GM12891 (cell line): ENCODE data around the gene ZBTB7B.
"Not testable (repeated sequence)": the region's sequence is repeated elsewhere in the genome, so short reads cannot be mapped to it uniquely, and the experiment has no call there.

Experiments
- DNase-seq: peaks from one replicate; pipeline ENCODE4 v3.0.0; 2011; ENCODE audit warnings: low spot score; ENCODE audit not compliant: insufficient read length
- FAIRE-seq: peaks from 2 replicates; lab custom pipeline; 2011; peaks lifted over from hg19 to GRCh38; lab: Jason Lieb, UNC
- PAX5 ChIP-seq: IDR thresholded peaks from 2 replicates; pipeline ENCODE4 v1.6.1; 2011; ENCODE audit warnings: low read length, moderate library complexity, mild to moderate bottlenecking; ENCODE audit not compliant: insufficient read depth, severe bottlenecking
- POLR2A ChIP-seq: IDR thresholded peaks from 2 replicates; pipeline ENCODE4 v1.6.1; 2011; ENCODE audit warnings: low read depth, low read length, control low read depth
- POLR2AphosphoS5 ChIP-seq: IDR thresholded peaks from 2 replicates; pipeline ENCODE4 v1.6.1; 2011; ENCODE audit warnings: low read depth, low read length, control low read depth
- POU2F2 ChIP-seq: IDR thresholded peaks from 2 replicates; pipeline ENCODE4 v1.6.1; 2011; ENCODE audit warnings: low read depth, mild to moderate bottlenecking, control low read depth, low read length, moderate library complexity
- SPI1 ChIP-seq: IDR thresholded peaks from 2 replicates; pipeline ENCODE4 v1.6.1; 2011; ENCODE audit warnings: low read depth, low read length, control low read depth
- TAF1 ChIP-seq: IDR thresholded peaks from 2 replicates; pipeline ENCODE4 v1.6.1; 2011; ENCODE audit warnings: low read depth, low read length, control low read depth

Gene ZBTB7B

DNA sequence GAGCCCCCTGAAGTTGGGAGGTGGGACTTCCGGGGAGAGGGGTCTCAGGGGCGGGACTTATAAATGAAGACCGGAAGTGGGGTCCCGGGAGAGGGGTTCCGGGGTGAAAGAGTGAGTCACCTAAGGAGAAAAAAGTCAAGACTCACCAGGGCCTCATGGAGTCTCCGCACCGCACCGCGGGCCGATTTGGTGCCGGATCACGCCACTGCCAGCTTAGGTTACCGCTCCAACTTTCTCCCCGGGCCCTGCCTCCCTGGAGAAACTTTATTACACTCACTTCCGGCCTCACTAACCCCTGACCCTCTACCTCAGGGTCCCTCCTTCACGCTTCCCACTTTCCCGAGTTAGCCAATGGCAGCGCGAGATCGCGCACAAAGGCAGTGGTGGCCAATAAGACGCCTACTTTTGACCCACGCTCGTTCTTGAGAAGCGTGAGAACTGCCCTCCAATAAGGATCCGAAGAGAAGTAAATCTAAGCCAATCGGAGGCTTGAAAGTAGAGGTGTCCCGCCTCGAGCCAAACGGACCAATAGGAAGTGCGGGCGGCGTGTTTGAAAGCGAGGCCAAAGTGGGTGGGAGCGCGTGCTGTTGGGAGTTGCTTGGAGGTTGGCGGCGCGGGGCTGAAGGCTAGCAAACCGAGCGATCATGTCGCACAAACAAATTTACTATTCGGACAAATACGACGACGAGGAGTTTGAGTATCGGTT lies 28.3 kb upstream of the ZBTB7B start, which contains the start of gene CKS1B:
TSS of gene CKS1B (plus strand) at position 580 of the 706 bp plus-strand sequence. CDS start at position 645, 65 bp downstream.
- TF ChIP-seq PAX5 = no peak
- peak; percentile 80 for TF ChIP-seq POLR2AphosphoS5
- TF ChIP-seq SPI1 = 0 out of 2 replicates have a peak, but pooled peaks have one; percentile 7
- peak; percentile 62 for TF ChIP-seq POLR2A
- DNase-seq (peak; percentile 81), FAIRE-seq (no peak)

DNA sequence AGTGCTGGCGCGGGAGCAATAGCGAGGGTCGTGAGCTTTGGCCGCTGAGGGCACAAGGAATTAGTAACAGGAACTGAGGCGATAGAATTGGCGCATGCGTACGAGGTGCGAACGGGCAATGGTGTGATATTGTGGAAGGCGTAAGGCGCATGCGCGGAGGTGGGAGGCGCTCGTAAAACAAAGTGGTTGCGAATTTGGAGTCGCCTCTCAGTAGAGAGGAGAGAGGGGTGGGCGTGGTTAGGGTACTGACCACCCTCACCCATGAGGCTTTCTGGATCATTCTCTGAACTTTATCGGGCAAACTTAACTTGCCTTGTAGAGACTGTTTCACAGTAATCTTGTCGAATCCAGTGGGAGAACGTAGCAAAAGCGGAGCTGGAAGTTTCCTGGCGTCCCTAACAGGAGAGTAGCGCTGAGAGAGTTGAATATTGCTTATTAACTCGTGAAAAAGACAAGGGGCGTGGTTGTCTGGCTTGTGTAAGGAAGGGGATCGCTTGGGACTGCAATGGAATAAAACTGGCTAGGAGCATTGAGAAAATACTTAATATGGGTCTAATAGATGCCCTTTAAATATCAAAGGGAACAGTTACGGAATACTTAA lies 27.7 kb upstream of the ZBTB7B start:
- DNase-seq (peak; percentile 68), FAIRE-seq (peak; percentile 97)
- TF ChIP-seq POLR2A = peak; percentile 66
- TF ChIP-seq TAF1 = peak; percentile 58; the same call in 1 of the 2 replicates
- TF ChIP-seq POLR2AphosphoS5 = peak; percentile 62
- no peak for TF ChIP-seq PAX5
- peak; percentile 64 for TF ChIP-seq SPI1

DNA sequence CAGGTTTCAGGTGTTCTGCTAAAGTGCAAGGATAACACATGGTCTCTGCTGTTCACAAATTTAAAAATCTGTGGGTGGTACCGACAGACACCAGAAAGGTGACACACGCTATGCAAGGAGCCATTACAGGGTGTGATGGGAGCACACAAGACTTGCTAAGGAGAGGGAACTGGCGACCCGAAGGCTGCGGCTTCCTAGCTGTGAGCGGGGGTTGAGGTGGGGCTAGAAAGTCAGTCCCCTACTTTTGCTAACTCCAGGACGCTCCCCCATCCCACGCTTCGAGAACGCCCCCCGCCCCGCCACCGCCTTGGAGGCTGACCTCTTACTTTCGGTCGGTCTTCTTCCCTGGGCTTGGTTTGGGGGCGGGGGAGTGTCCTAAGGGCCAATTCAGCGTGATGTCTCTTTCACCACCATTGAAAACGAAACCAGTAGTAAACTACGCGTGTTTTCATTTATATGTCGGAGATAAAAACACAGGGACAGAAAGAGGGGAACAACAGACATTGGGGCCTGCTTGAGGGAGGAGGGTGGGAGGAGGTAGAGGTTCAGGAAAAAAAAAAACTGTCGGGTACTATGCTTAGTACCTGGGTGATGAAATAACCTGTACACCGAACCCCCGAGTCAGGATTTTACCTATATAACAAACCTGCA lies 27.1 kb upstream of the ZBTB7B start:
- peak; percentile 66 for FAIRE-seq
- no peak for TF ChIP-seq POLR2AphosphoS5
- TF ChIP-seq POLR2A = 0 out of 2 replicates have a peak, but pooled peaks have one; percentile 31
- no peak for TF ChIP-seq TAF1
- TF ChIP-seq SPI1 = no peak
- no peak for TF ChIP-seq PAX5
- TF ChIP-seq POU2F2 = peak; percentile 30; the same call in 1 of the 2 replicates

DNA sequence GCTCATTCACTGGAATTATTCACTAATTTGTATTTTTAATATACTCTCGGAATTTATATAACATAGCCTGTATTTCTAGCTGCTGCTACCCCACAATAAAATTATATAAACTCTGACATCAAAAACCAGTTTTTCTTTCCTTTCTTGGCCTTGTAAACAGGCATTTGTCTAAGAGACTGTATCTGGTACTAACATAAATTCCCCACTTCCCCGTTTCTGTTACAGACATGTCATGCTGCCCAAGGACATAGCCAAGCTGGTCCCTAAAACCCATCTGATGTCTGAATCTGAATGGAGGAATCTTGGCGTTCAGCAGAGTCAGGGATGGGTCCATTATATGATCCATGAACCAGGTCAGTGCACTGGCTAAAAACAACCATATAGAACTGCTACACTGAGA lies 24.8 kb upstream of the ZBTB7B start:
- TF ChIP-seq SPI1 = peak; percentile 50
- FAIRE-seq, DNase-seq: not testable (repeated sequence)

More for the DNA sequence above, 27.1 kb upstream of the ZBTB7B start:
- no peak for DNase-seq

DNA sequence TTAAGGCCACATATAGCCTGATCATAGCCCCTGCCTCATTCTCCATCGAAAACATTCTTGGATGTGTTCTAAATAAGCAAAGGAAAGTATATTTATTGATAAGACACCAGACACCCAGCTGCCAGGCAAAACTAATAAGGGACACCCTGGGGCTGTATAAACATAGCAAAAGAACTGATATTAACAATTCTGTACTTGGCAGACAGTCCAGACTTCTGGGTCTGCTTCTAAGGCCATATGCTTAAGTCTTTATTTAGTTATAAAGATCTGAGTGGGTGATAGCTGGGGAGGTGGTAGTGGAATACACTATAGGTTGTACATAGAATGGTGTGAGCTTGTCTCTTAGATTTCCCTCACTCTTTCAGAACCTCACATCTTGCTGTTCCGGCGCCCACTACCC lies 24.2 kb upstream of the ZBTB7B start:
- FAIRE-seq (no peak), DNase-seq (no peak)
- no peak for TF ChIP-seq PAX5
- TF ChIP-seq SPI1 = no peak
- no peak for TF ChIP-seq POU2F2
- no peak for TF ChIP-seq POLR2AphosphoS5
- TF ChIP-seq TAF1 = no peak
- TF ChIP-seq POLR2A = no peak

DNA sequence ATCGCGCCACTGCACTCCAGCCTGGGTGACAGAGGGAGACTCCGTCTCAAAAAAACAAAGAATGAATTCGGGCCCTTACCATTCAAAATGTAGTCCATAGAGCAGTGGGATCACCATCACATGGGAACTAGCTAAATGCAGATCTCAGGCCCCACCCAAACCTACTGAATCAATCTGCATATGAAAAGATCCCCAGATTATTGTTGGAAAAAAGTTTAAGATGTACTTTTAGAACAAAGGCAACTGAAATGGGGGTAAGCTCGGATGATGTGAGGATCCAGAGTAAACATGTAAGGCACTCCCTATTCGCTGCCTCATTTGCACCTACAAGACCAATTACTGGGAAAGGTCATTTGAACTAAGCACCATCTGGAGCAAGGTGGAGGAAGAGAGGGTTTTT lies 20.3 kb upstream of the ZBTB7B start:
- DNase-seq (no peak), FAIRE-seq (no peak)
- TF ChIP-seq POLR2AphosphoS5 (no peak), TAF1 (no peak), POU2F2 (no peak), SPI1 (no peak), PAX5 (no peak), POLR2A (no peak)

DNA sequence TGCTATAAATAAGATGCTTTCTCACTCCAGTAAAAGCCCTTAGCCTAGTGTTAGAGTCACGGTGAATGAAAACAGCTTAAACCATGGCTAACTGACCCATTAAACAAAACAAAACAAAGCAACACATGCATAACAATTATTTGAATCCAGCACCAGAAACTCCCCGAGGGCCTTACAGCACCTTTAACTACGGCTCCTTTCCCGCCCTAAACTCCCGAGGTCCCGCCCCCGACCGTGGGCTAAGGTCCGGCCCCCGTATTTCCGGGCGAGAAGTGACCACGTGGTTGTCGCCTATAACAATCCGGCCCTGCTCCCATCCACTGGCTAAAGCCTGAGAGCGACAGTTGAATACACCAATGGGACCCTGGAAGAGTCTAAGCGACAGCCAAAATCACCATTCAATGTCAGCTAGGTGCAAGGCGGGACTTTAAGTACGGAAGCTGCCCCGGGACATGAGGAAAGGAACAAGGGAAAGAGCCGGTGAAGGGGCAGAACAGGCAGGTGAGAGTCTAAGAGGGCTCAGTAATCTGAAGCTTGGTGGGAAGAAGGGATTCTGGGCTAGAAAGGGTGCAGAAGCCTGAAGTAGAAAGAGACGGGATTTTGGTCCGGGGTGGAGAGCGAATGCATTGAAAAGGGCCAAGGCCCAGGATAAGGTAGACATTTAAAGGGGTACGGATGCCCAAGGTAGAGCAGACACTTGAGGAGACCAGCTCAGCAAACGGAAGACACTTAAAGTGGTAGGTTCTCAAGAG lies 19.5 kb upstream of the ZBTB7B start, which contains the start of gene FLAD1:
TSS of gene FLAD1 (plus strand) at position 448 of the 752 bp plus-strand sequence. CDS start 351 bp downstream, outside the sequence.
- peak; percentile 94 for DNase-seq
- FAIRE-seq = peak; percentile 86
- TF ChIP-seq POU2F2 (no peak), POLR2A (peak; percentile 87), SPI1 (peak; percentile 27; the same call in 1 of the 2 replicates), TAF1 (peak; percentile 67; the same call in 1 of the 2 replicates), PAX5 (no peak), POLR2AphosphoS5 (peak; percentile 86)

DNA sequence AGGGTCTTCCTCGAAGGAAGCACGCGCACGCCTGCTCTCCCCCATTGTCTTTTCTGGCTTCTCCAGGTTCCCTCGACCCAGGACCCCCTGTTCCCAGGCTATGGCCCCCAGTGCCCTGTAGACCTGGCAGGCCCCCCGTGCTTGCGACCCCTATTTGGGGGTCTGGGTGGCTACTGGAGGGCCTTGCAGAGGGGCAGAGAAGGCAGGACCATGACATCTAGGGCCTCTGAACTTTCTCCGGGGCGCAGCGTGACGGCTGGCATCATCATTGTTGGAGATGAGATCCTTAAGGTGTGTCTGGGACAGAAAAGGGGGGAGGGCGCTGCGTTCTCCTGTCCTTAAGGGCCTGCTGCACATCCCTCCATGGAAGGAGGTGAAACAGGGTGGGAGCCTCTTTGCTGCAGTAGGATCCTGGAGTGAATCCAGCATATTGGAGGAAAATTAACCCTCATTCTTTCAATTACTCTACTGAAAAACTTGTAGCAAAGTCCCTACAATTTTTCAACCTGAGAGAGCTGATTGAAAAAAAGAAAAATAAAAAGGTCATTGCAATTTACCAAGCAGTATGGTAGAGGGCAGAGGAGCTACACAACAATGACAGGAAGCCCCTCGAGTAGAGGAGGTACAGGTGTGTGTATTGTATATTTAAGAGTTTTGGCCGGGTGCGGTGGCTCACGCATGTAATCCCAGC lies 18.7 kb upstream of the ZBTB7B start:
- DNase-seq = no peak
- TF ChIP-seq TAF1 (no peak), POU2F2 (no peak), POLR2A (no peak), PAX5 (no peak), POLR2AphosphoS5 (no peak), SPI1 (no peak)
- no peak for FAIRE-seq

DNA sequence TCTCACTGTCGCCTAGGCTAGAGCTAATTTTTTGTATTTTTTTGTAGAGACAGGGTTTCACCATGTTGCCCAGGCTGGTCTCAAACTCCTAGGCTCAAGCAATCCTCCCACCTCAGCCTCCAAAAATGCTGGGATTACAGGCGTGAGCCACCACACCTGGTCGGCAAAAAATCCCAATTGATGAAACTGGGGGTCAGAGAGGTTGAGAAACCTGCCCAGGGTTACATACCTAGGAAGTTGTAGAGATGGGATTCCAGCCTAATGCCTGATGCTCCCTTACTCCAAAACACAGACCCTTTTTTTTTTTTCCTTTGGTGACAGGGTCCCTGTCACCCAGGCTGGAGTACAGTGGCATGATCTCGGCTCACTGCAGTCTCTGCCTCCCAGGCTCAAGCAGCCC lies 15.9 kb upstream of the ZBTB7B start:
- not testable (repeated sequence) for DNase-seq, FAIRE-seq
